NCI-H1092 (cell line): ENCODE results near the gene NFATC4.

Source experiments
- DNase-seq: peaks from one replicate; lab custom pipeline; 2025; lab: John Stamatoyannopoulos, UW

NFATC4 gene

GRCh38 chr14:24411443-24412389 is 43.7 kb downstream of the NFATC4 start:
- DNase-seq, result peak; percentile 23

GRCh38 chr14:24414077-24414476 is 46.1 kb downstream of the NFATC4 start:
- DNase-seq, result no peak

GRCh38 chr14:24414732-24415420 is 46.9 kb downstream of the NFATC4 start:
- DNase-seq, result no peak

- DNase-seq, result no peak
Measured at GRCh38 chr14:24415421-24416253, 47.7 kb downstream of the NFATC4 start.

- DNase-seq, result no peak
Measured at GRCh38 chr14:24416254-24416931, 48.4 kb downstream of the NFATC4 start.

- DNase-seq, result no peak
Measured at GRCh38 chr14:24416932-24417619, 49.1 kb downstream of the NFATC4 start.

GRCh38 chr14:24417832-24418491 is 50.0 kb downstream of the NFATC4 start:
- DNase-seq, result no peak

GRCh38 chr14:24418492-24418873 is 50.5 kb downstream of the NFATC4 start:
- no peak for DNase-seq

GRCh38 chr14:24422261-24422660 is 54.3 kb downstream of the NFATC4 start:
- DNase-seq, result no peak

- DNase-seq, result no peak
Measured at GRCh38 chr14:24422694-24423601, 55.0 kb downstream of the NFATC4 start.

- DNase-seq, result no peak
Measured at GRCh38 chr14:24425704-24426103, 57.7 kb downstream of the NFATC4 start.

- DNase-seq, result no peak
Measured at GRCh38 chr14:24426150-24426911, 58.3 kb downstream of the NFATC4 start.

- no peak for DNase-seq
Measured at GRCh38 chr14:24426912-24427536, 59.0 kb downstream of the NFATC4 start.

- DNase-seq, result no peak
Measured at GRCh38 chr14:24427537-24428508, 59.8 kb downstream of the NFATC4 start.

- no peak for DNase-seq
Measured at GRCh38 chr14:24428628-24429394, 60.8 kb downstream of the NFATC4 start.
